LHCN-M2 (cell line): Measurements from ENCODE around the gene C2CD2. TPM values are rescaled to one million over a fixed set of nuclear protein-coding genes. Genes with fewer than 3 reads are reported as not detected.

ENCODE experiments used
- DNase-seq: peaks from one replicate; pipeline ENCODE4 v3.0.0-alpha.2; 2012; ENCODE audit warnings: low read depth
- total RNA-seq: library from RNA; depleted of rRNA; stranded (reverse); fragments of >200 nt; gene quantifications from 2 replicates; pipeline ENCODE4 v1.2.3, GENCODE V29; 2014

The C2CD2 gene
- total RNA-seq, 1 experiment from 2014 or later = 22.2 TPM

GRCh38 chr21:41914965-41915364 lies 38.9 kb downstream of the C2CD2 start:
- DNase-seq = no peak

DNA sequence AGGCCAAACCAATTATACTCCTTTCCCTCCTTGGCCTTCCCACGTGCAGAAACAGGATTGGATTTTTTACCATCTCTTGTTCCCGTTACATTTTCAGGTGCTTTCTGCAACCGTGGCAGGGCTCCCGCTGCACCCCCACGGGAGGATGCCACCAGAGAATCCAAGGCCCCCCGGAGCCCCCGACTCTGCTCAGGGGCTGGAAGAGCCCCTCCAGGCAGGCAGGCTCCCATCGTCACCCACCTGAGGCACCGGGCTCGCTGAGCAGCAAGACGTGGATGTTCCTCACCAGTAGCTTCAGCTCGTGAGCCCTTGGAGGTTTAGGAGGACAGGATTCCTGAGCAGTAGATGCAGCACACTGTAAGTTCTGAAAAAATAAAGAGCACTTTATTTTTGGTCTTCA lies 39.5 kb downstream of the C2CD2 start:
- no peak for DNase-seq

DNA sequence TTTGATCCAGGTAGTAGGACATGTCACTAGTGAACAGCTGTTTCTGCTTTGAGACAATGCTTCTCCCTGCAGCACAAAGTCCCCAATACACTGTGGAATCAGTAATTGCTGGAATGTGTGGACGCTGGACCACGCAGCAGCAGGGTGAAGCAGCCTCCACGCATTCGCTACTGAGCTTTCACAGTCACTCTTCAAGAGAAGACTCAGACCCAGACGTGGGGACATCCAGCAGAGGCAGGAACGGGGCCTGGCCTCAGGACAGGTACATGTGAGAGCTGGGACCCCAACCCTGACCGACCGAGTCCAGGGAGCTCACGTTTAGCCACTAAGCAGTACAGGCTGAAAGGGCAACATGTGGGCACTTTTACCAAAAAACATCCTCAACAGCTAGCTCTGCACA lies 40.6 kb downstream of the C2CD2 start:
- no peak for DNase-seq

DNA sequence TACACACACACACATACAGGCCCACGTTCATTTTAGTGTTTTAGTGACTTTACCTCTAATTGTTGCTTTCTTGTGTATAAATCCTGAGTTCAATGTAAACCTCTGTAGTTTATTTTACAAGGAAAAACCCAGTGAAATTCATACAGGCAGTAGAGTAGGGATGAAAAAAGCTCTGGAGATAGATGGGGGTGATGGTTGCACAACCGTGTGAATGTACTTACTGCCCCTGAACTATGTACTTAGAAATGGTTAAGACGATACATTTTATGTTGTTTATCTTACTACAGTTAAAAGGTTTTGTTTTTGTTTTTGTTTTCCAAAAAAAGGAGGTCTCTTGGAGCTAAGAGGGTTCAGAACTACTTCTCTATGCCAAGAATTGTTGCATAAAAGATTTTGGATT lies 45.0 kb downstream of the C2CD2 start:
- DNase-seq = no peak

DNA sequence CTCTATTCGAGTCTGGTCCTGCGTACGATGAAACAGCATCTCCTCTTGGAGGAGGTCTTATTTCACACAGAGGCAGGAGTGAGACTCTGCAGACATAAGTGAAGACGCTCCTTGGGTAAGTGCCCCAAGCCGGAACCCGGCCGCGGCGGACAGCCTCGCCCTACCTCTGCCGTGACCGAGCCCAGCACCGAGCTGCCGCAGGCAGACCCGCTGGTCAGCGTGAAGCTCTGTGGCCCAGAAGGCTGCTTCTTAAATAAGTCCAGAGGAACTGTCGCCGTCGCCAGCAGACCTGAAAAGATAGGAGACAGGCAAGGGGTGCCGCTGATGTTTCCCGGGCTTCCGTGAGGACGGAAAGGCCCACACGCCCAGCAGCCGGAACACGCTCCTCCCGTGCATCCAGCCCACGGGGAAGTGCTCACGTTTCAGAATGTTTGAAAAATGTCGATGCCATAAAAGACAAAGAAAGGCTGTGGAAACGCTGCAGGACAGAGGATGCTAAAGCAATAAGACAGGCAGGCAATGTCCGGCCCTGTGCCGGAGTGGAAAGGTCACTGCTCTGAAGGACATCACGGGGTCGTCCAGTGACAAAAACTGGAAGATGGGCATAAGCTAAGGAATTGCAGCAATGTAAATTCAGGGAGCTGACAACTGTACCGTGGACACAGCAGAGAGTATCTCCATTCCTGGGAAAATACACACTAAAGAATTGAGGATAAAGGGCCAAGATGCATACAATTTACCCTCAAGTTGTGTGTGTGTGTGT lies 46.1 kb downstream of the C2CD2 start:
- no peak for DNase-seq

DNA sequence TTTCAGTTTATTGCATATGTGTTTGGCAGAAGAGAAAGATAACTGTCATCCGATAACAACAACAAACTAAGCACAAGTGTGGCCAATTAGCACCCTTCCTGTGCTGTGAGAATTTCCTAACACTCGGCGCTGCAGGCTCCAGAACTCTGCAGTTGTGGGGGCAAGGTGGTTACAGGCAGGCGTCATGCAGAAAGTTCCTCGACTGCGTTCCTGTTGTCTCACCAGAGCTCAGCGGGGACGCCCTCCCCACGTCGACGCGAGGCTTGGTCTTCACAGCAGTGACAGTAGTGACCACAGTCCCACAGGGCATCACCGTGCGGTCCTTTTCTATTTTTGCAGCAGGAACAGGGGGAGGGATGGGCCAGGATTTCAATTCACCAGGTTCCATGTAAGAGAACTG lies 47.0 kb downstream of the C2CD2 start:
- no peak for DNase-seq

- no peak for DNase-seq
Measured at GRCh38 chr21:41903559-41904351, 50.1 kb downstream of the C2CD2 start.

DNA sequence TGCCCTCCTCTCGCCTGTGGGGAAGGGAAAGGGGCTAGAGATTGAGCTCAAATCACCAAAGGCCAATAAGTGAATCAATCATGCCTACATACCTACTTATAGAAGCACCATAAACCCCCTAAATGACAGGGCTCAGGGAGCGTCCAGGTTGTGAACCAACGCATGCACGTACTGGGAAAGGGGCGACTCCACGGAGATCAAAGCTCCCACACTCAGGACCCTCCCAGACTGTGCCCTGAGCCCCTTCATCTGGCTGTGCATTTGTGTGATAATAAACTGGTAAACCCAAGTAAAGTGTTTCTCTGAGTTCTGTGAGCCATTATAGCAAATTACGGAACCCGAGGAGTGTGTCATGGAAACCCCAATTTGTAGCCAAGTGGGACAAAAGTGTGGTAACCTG lies 50.9 kb downstream of the C2CD2 start:
- no peak for DNase-seq

DNA sequence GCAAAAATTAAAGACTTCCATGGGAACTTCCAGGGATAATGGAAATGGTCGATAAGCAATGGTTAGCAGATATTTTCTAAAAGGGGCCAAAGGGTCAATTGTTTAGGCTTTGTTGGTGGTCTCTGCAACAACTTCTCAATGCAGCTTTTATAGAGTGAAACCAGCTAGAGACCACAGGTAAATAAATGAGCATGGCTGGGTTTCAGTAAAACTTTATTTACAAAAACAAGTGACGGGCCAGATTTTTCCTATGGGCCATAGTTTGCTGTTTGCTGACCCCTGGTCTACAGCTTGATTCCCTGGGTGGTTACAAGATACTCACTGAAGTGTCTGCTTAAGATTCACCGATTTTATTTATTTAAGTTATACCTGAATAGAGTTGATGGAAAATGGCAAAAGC lies 52.0 kb downstream of the C2CD2 start:
- no peak for DNase-seq

GRCh38 chr21:41901099-41901498 lies 52.7 kb downstream of the C2CD2 start:
- no peak for DNase-seq

DNA sequence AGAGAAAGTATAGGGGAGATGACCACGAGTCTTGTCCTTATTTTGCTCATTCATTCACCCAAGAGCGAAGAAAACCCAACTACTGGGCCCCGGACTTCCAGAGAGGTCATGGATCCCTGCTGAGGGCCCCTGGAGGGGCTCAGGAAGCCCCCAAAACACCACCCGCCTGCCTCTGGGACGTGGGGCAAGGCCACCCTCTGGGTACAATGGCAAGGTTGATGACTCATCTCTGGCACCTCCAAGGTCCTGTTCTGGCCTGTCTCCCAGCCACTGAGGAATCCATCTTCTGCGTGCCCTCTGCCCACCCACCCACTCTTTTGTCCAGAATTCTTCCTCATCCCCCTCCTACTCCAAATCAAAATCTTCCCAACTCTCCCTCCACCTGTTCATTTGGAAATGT lies 53.4 kb downstream of the C2CD2 start:
- DNase-seq = no peak

- no peak for DNase-seq
Measured at GRCh38 chr21:41899426-41900202, 54.2 kb downstream of the C2CD2 start.

GRCh38 chr21:41898998-41899397 lies 54.8 kb downstream of the C2CD2 start:
- no peak for DNase-seq

GRCh38 chr21:41897700-41898099 lies 56.1 kb downstream of the C2CD2 start:
- no peak for DNase-seq

GRCh38 chr21:41897047-41897669 lies 56.7 kb downstream of the C2CD2 start:
- no peak for DNase-seq

- peak; percentile 14 for DNase-seq
Measured at GRCh38 chr21:41895643-41896493, 58.0 kb downstream of the C2CD2 start.

DNA sequence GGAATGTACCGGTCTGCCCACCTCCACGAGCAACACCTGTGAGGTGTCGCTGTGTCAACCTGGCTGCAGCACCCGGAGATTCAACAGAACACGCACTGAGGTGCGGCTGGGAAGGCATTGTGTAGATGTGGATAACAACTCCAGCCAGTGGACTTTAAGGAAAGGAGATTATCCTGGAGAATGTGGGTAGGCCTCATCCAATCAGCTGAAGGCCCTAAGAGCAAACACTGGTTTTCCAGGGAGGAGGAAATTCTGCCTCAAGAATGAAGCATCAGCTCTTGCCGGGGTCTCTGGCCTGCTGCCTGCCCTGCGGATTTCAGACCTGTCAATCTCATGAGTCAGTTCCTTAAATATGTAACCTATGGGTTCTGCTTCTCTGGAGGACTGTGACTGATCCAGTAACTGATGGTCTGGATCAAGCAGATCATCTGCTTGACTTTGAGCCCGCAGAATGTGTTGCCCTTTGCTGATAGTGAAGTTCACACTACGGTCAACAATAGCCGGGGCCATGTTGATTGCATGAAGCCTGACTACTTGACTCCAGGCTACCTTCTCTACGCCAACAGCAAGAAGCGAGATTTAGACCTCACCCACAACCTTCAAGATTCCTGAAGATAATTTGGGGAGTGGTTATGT lies 58.8 kb downstream of the C2CD2 start:
- peak; percentile 46 for DNase-seq

DNA sequence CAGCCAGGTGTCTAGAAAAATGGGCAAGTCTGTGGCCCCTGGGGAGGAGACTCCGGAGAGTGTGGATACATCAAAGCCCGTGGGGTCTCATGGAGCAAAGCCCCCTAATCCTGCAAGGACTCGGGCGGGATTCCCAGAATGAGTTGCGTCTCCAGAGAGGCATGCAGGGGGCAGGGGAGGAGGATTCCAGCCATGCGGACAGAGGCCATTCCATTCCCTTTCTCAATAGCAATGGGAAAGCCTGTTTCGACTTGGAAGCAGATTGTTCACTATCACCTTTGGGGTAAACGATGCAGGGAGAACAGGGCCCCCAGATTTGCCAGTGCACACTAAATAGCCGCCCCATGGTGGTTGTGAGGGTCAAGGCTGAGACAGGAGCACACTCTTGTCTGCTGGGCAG lies 59.3 kb downstream of the C2CD2 start:
- no peak for DNase-seq

GRCh38 chr21:41892726-41893125 lies 61.1 kb downstream of the C2CD2 start:
- DNase-seq = no peak

- no peak for DNase-seq
Measured at GRCh38 chr21:41891132-41891531, 62.7 kb downstream of the C2CD2 start.
